ENCODE data around the gene SH3RF3.

GRCh38 chr2:109142416-109143210 lies 13.6 kb downstream of the SH3RF3 start:
- no peak for TF ChIP-seq ZNF274 (IDR thresholded peaks at IDR 0.05; ENCODE audit: low read depth, low read length)
- no peak for TF ChIP-seq SUZ12 (IDR thresholded peaks at IDR 0.05; ENCODE audit: extremely low read depth, insufficient read depth, insufficient read length)

All from NT2/D1 (cell line).